ENCODE results near the gene PYGB. TPM values are rescaled to one million over a fixed set of nuclear protein-coding genes. Genes with fewer than 3 reads are reported as not detected.
A peak's percentile ranks its signal among the peaks of the same experiment; 100 is the strongest.

Gene PYGB
- total RNA-seq, 1 experiment from 2014 or later: 131 TPM

DNA sequence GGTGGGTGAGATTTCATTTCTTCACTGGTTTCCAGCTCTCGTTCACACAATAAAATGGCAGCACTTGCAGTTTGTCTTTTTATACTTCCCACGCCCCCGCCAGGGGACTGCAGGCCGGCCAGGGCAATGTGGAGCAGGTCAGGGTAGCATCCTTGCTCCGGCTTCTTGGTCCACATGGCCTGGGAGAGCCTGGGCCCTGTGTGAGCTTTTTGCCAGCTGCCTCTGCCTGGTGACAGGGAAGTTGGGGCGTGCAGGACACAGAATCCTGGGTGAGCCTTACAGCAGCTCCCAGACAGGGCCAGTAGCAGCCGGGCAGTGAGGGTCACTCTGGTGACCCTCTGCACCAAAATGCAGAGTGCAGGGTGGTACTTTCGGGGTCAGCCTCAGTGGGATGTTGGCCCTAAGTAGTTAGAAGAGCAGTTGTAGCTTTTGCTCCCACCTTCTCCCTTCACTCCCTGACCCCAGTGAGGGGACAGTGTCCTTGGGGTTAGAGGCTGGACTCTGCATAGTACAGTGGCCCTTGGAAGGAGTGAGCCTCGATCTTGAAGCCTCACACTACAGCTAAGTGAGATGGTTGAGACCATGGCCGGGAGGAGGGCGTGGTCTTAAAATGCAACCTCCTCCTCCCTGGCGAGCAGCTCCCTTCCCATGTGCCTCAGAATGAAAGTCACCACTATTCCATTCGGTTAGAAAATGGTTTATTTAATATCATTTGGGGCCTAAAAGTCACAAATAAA, 23.8 kb downstream of the PYGB start:
- DNase-seq (ENCODE audit: low read depth): no peak

DNA sequence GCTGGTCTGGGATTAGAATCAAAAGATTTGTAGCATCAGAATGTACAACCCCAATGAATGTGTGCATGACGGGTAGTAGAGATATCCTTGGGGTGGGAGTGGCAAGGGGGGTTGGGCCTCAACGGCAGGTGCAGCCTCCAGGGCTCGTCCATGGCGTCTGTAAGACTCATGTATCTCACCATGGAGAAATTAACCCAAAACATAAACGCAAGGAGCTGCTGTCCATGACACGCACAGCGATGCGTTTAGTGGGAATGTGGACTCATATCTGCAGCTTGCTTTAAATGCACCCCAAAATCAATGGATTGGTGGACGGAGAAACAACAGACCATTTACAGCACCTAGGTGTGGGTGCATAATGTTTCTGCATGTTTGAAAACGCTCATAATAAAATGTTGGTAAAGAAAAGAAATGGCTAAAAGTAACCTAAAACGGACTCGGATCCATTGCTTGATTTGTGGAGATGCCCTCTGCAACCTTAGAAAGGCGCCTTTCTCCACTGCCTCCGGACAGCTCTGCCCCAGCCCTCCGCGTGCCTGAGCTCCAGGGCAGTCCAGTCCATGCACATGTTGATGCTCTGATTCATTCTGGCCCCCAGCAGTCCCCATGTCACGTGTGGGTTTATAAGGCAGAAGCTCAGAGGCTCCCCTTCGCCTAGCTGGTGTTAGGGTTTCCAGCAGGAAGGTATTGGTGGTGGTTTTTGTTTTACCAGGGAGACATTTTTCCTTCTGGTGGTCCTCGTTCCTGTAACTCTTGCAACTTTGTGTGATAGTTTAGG, 24.5 kb downstream of the PYGB start:
- peak; percentile 32 for DNase-seq (ENCODE audit: low read depth)

DNA sequence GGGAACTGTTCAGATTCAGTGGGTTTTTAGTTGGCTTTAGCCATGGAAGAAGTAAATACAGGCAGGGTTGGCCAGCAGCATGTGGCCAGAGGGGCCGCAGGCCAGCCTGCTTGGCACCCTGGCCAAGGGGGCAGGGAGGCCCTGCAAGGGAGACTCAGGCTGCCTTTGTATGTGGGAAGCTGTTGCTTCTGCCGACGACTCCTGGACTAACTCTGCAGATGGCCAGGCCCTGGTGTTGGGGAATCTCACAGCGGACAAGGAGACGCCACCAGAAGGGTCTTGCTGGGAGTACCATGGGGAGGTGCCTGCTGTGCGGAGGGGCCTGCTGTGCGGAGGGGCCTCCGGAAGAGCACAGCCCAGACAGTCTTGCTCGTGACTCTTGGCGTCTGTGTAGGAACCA, 25.2 kb downstream of the PYGB start:
- no peak for DNase-seq (ENCODE audit: low read depth)

DNA sequence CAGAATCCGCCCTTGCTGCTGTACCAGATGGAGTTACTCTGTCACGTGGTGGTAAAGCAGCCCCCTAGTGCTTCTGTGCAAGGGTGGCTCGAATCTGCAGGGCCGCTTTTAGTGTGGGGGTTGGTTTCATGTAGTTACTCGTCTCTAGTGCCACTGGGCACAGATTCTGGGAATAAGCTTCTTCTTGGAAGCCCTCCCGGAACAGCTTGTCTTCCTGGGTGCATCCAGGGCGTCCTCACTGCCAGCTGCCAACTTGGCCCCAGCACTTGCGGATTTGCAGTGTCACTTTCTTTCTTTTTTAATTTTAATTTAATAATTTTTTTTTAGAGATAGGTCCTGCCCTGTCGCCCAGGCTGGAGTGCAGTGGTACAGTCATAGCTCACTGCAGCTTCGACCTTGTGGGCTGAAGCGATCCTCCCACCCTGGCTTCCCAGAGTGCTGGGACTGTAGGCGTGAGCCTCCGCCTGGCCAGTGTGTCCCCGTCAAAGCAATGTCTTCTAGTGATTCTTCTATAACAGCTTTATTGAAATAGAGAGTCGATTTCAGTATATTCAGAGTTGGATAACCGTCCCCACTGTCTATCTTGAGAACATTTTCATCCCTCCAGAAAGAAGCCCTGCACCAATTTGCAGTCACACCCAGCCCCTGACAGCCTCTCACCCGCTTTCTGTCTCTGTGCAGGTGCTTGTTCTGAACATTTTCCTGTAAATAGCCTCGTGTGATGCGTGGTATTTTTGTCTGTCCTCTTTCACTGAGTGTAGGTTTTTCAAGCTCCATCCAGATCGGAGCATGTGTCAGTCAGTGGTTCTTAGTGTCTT, 25.9 kb downstream of the PYGB start:
- no peak for DNase-seq (ENCODE audit: low read depth)

DNA sequence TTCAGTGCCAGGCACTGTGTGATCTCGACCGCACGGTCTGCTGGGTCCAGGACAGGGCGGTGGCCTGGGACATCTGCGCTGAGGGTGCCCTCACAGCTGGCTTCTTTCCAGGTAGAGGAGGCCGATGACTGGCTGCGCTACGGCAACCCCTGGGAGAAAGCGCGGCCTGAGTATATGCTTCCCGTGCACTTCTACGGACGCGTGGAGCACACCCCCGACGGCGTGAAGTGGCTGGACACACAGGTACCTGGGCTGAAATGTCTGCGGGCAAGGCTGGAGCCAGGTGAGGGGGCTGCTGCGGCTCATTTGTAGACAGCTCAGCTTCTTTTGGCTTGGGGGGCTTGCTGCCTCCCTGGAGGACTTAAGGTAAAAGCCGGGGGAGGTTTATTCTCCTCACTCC, 26.6 kb downstream of the PYGB start:
- DNase-seq (ENCODE audit: low read depth): no peak

DNA sequence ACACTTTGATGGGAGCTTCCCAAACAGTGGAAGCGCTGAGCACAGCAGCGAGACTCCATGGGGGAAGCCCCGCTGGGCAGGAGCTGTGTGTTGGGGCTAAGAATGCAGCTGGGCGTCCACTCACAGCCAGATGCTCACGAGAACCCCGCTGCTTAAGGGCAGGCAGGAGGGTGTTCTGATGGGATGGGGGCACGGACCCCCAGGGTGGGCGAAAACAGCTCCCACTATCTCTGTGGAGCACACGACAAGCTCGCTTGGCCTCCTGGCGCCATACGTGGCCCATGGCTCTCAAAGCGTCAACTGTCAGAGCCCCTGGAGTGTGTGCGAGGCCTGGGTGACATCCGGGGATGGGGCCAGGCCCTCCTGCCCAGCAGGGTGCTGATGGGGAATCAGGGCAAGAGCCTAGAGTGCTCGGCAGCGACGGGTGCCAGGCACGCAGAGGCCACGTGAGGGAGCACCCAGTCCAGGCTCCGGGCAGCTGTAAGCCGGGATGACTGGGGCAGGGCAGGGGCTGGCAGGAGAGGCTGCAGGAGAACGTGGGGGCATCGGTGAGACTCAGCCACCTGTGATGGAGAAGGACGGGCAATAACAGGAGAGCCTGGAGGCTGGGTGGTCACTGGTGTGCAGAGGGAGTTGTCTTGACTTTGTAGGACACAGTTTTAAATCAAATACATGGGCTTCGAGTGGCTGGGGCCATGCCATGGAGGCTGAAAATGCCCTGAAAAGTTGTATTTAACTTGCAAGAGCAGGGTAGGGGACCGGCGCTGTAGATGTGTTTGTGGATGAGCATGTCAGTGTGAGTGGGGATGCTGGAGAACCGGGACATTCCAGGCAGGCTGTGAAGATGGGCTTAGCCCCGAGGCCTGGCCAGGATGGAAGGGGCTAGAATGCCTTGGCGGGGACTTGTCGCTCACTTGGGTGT, 27.3 kb downstream of the PYGB start:
- DNase-seq (ENCODE audit: low read depth): no peak

DNA sequence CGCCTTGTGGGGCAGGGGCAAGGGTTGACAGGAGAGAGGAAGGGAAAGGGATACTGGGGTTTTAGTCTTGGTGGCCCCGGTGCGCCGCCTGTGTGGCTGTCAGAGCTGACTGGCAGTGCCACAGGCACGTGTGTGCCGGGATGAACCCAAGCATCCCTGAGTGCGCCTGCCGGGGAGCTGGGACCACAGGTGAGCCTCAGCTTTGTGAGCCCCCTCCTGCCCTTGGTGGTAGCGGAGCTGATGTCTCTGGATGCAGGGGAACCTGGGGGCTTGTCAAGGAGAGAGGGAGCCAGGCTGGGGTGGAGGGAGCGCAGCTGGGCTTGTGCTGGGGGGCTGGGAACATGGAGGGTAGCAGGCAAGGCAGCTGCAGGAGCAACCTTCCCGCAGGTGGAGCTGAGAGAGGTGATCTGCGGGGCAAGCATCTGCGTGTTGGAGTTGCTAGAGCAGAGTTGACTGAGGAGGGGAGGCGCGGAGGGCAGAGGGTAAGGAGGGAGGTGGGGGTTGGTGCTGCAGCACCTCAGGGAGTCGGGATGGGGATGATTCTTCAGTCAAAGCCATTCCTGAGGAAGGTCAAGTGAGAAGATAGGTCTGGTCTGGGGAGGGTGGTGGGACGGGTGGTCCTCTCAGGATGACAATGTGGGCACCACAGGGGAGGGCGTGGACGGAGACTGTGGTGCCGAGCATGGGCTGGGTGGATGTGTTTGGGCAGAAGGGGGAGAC, 28.1 kb downstream of the PYGB start:
- no peak for DNase-seq (ENCODE audit: low read depth)

DNA sequence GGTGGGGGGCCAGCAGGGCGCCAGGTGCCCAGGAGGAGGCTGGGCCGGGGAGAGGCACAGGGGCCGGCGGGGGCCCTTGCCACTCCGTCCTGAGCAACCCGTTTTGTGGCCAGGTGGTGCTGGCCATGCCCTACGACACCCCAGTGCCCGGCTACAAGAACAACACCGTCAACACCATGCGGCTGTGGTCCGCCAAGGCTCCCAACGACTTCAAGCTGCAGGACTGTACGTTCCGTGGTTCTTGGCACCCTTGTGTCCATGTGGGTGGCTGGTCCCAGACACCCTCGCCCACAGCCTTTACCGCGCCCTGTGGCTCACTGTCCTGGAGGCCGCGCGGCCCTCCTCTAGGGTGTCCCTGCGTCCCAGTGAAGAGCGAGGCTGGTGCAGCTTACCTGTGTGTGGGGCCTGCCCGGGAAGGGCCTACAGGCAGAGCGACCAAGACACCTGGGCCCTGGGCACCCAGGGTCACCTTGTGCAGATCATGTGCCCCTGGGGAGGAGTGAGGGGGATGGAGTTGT, 28.7 kb downstream of the PYGB start:
- DNase-seq (ENCODE audit: low read depth): no peak

DNA sequence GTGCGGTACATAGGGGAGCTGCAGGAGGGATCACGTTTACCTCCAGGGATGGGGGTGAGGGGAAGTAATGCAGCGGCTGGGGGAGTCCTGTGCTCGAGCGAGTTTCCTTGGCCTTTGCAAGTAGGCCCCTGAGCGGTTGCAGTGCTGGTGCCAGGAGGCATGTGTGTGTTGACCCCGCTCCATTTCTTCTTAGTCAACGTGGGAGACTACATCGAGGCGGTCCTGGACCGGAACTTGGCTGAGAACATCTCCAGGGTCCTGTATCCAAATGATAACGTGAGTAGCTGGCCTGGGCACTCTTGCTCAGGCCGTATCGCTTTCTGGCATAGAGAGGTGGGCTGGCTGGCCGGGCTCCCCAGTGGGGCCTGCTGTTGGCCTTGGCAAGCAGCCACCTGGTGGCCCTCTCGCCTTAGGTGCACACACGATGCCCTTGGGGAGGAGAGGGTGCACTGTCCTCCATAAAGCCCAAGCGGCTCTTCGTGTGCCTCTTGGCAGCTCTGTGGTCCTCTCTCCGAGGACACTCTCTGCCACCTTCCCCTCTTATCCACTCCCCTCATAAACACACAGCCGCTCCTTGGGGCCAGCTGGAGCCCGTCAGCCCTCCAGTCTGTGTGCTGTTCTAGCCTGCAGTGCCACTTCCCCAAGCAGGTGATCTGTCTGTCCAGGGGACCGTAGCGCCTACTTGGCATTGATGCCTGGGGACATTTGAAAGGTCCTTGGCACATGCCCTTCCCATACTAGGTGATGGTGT, 29.3 kb downstream of the PYGB start:
- DNase-seq (ENCODE audit: low read depth): no peak

DNA sequence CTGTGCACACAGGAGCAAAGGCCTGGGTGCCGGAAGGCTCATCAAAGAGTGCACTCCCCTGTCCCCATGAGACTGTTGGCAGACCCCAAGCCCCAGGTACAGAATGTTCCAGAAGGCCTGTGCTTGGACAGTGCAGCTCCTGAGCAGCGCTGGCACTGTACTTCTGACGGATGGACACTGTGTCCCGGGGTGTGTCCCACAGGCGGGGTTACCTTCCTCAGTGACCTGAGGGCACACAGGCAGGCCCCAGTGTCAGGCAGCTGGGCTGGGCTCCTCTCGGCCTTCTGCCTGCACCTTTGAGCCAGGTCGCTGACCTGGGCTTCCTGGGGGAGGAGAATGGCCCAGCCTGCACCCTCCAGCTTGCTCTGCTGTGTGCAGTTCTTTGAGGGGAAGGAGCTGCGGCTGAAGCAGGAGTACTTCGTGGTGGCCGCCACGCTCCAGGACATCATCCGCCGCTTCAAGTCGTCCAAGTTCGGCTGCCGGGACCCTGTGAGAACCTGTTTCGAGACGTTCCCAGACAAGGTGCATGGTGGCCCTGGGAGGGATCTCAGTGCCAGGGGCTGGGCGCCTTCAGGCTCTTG, 30.1 kb downstream of the PYGB start:
- DNase-seq (ENCODE audit: low read depth): no peak

DNA sequence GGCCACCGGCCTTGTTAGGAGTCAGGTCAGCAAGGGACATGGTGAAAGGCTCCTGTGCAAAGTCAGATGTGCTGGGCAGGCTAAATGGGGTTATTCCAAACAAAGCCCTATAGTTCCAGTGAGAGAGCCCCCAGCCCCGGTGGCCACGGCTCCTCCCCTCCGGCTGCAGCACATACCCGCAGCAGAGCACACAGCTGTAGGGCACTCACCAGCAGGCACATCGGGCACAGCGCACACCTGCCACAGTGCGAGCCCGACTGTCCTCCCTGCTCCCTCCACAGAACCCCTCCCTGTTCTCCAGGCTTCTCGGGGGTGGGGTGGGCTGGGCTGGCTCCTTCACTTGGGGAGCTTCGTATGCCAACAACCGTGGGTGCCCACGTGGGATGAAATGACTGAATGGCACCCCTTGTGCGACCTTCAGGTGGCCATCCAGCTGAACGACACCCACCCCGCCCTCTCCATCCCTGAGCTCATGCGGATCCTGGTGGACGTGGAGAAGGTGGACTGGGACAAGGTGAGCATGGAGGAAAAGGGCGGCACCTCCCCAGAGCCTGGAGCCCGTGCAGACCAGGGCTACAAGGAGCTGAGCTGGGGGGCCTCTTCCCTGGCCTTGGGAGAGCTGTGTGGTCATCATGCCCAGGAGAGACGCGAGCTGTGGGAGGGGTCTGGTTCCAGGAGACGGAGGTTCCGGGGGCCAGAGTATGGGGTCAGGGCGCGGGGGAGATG, 30.9 kb downstream of the PYGB start:
- no peak for DNase-seq (ENCODE audit: low read depth)

DNA sequence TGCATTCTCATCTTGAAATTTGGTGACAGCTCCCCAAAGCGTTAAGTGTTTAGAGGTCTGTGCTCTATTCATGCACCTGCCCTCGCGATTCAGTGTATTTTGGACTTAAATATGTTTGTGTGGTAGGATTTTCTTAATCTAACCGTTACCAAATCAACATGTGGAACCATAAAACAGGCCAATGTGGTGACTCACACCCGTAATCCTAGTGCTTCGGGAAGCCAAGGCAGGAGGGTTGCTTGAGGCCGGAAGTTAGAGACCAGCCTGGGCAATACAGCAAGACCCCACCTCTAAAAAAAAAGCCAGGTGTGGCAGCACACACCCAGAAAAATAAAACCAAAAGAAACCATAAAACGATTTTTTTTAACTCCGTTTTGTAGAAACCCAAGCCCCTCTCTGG, 31.5 kb downstream of the PYGB start:
- peak; percentile 34 for DNase-seq (ENCODE audit: low read depth)

DNA sequence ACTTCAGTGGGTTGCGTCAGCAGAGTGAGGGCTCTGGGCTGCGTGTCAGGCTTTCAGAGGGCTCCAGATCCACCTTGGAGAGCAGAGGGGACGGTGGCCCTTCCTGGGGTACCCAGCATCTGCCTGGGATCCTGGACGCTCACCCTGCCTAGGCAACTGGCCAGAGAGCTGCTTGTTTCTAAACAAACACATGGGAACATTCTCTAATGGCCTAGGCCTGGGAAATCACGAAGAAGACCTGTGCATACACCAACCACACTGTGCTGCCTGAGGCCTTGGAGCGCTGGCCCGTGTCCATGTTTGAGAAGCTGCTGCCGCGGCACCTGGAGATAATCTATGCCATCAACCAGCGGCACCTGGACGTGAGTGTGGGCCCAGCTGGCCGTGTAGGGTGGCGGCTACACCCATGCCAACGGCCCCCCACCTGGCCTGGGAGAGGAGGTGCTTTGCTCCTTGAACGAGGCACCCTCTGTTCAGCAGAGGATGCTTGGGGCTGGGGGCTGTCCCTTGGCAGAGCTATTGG, 32.2 kb downstream of the PYGB start:
- no peak for DNase-seq (ENCODE audit: low read depth)

DNA sequence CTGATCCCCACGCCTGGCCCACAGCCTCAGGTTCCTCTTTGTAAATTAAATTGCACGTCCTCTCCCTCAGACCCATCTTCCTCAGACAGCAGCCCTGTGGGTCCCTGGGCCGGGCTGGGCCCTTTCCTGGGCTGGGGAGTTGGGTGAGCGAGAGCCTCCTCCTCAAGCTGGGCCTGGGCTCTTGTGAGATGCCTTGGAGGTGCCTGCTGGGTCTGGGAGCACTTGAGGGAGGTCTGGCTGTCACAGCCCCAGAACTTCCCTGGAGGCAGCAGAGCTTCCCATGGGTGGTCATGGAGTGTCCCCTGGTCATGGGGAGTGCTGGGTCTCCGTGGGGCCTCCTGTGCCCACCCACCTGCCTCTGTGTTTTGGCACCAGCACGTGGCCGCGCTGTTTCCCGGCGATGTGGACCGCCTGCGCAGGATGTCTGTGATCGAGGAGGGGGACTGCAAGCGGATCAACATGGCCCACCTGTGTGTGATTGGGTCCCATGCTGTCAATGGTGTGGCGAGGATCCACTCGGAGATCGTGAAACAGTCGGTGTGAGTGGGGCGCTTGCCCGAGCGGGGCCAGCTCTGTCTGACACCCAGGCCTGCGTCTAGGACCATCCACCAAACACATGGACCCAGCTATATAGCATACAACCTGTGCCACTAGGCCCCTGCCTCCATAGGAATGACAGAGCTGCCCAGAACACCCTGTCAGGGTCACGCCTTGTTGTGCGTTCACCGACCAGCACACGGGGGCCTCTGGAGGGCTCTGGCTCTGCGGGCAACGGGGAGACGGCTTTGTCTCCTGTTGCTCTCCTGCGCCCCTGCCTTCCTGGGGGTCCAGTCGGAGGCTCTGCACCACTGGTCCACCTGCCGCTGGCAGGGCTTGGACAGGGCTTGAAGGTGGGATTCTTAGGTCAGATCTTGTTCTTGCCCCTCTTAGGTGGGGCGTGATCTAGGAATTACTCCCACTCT, 33.0 kb downstream of the PYGB start:
- no peak for DNase-seq (ENCODE audit: low read depth)

DNA sequence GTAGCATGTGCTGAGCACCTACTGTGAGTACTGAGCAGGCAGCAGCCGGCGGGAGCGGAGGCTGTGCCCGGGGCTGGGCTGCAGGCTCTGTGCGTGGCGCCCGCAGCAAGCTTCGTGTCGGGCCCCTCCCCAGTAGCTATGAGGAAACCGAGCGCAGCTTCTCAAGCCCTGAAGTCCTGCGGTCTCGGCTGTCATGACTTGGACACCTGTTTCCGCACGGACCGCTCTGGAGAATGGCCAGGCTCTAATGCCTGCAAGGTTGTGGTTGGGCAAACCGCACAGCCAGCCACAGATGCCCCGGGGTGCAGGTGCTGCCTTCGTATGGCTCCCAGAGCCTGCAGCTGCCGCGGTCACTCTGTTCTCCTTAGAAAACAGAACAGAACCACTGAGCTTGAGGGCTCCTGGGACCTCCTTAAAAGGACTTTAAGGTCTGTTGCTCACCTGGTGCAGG, 33.7 kb downstream of the PYGB start:
- no peak for DNase-seq (ENCODE audit: low read depth)

DNA sequence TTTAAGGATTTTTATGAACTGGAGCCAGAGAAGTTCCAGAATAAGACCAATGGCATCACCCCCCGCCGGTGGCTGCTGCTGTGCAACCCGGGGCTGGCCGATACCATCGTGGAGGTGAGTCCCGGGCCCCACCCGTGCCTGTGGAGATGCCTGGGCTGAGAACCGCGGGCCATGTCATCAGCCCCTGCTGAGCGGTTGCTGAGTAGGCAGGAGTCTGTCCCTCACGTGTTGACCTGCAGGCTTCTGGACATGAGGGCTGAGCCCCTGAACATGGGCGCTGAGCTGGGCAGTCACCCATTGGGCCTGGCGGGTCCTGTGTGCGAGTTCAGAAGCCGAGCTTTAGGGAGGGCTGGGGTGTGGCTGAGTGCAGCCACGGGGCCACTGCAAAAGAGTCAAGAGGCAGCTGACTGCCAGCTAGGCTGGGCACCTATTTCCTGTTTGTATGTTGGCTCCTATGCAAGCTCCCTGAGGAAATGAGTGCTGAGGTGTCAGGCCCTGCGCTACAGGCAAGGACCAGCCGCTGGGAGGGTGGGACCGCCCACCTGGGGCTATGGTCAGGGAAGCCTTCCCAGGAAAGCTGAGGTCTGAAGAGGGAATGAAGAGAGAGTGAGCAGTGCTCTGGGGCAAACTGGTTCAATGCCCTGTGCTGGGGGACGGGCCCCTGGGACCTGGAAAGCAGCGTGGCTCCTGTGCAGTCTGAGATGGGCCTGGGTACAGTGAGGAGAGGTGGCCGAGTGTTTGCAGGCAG, 34.3 kb downstream of the PYGB start:
- no peak for DNase-seq (ENCODE audit: low read depth)
